Thyroid gland (tissue), 4 donors: Measurements from ENCODE around the gene TCEAL5. TPM values are rescaled to one million over a fixed set of nuclear protein-coding genes. Genes with fewer than 3 reads are reported as not detected.
A peak's percentile ranks its signal among the peaks of the same experiment; 100 is the strongest.
"Not testable (repeated sequence)": the region's sequence is repeated elsewhere in the genome, so short reads cannot be mapped to it uniquely, and the experiment has no call there.

ENCODE experiments used
- DNase-seq, 2 donors: peaks; one replicate each; pipeline ENCODE4 v3.0.0-alpha.2; 2019
- H3K27ac ChIP-seq, 3 donors: fragments of 200-600 bp; sonication (generic); 1 replicate in 2 of 3; 2 replicates in 1 of 3; pipeline ENCODE4 v1.5.1; 2016 to 2019; ENCODE audit warnings: mild to moderate bottlenecking in 1 of 3, moderate library complexity in 1 of 3
- H3K27me3 ChIP-seq: fragments of 200-600 bp; sonication (generic); one replicate; pipeline ENCODE4 v1.5.1; 2019
- H3K36me3 ChIP-seq, 2 donors: fragments of 200-600 bp; sonication (generic); one replicate each; pipeline ENCODE4 v1.5.1; 2016 to 2019
- H3K4me1 ChIP-seq, 2 donors: fragments of 200-600 bp; sonication (generic); one replicate each; pipeline ENCODE4 v1.5.1; 2017 to 2019
- H3K4me3 ChIP-seq, 3 donors: fragments of 200-600 bp; sonication (generic); replicated peaks in 1 of 3; 1 replicate in 2 of 3; 2 replicates in 1 of 3; pipeline ENCODE4 v1.5.1; 2016; ENCODE audit warnings: mild to moderate bottlenecking in 1 of 3
- H3K9me3 ChIP-seq: fragments of 200-600 bp; sonication (generic); one replicate; pipeline ENCODE4 v1.5.1; 2017
- POLR2A ChIP-seq, 2 donors: fragments of 450-650 bp; IDR thresholded peaks; one replicate each; pipeline ENCODE4 v1.6.1; 2017; ENCODE audit warnings: antibody characterized with exemption in 2 of 2, mild to moderate bottlenecking in 2 of 2, moderate library complexity in 1 of 2
- WGBS, 2 donors: methylation state at CpG; one replicate each; pipeline ENCODE4 v1.1.5; 2017; 5-methylcytosine and 5-hydroxymethylcytosine counted together
- intact Hi-C: fragments of 100-400 bp; cut with DNase I; formaldehyde crosslinking; loops from one replicate; pipeline ENCODE4 v1.15.1; 2023
- total RNA-seq, 4 donors: library from RNA; depleted of rRNA; stranded (reverse); fragments of >200 nt; gene quantifications; one replicate each; pipeline ENCODE4 v1.2.3, GENCODE V29; 2016
- TF ChIP-seq, protein P1 (sequence below), 6 experiments: fragments of 200-600 bp in 3 of 6; fragments of 450-650 bp in 3 of 6; sonication (generic) in 3 of 6; IDR thresholded peaks; one replicate each; pipeline ENCODE4 v1.5.1; 2016 to 2019; ENCODE audit warnings: antibody characterized with exemption in 6 of 6, mild to moderate bottlenecking in 2 of 6, inconsistent platforms in 1 of 6, moderate library complexity in 1 of 6

TCEAL5 gene
- total RNA-seq, result 1 to 10 TPM in 2 of 4 donors, under 1 TPM in 1, not detected in 1; 0.88 to 2.2 (median 1.0) TPM

DNA sequence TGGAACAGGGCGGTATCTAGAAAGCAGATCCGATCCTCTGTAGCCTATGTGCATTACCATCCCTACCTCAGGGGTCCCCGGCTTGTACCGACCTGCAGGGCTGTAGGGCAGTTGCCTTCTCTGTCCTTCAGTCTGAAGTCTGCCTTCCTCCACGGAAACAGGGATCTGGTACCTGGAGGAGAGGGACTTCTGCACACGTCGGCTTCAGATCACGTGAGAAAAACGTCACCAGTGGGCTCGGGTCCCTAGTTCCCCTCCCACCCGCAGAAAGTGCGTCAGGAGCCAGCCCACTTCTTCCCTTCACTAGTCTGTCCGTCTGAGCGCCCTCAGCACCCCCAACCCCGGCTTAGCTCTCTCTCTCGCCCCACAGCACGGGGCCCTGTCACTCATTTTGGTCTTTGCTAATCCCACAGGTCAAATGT, at the start of gene TCEAL5:
TSS of gene TCEAL5 (minus strand) at position 170 of the 422 bp plus-strand sequence. CDS start 2,187 bp downstream, outside the sequence.
- TF ChIP-seq POLR2A (IDR thresholded peaks at IDR 0.05), result peak in 1 of 2 donors; percentile 38
- TF ChIP-seq, protein P1, sequence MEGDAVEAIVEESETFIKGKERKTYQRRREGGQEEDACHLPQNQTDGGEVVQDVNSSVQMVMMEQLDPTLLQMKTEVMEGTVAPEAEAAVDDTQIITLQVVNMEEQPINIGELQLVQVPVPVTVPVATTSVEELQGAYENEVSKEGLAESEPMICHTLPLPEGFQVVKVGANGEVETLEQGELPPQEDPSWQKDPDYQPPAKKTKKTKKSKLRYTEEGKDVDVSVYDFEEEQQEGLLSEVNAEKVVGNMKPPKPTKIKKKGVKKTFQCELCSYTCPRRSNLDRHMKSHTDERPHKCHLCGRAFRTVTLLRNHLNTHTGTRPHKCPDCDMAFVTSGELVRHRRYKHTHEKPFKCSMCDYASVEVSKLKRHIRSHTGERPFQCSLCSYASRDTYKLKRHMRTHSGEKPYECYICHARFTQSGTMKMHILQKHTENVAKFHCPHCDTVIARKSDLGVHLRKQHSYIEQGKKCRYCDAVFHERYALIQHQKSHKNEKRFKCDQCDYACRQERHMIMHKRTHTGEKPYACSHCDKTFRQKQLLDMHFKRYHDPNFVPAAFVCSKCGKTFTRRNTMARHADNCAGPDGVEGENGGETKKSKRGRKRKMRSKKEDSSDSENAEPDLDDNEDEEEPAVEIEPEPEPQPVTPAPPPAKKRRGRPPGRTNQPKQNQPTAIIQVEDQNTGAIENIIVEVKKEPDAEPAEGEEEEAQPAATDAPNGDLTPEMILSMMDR (IDR thresholded peaks at IDR 0.05), result no peak
- intact Hi-C loops, result no loop called here
- H3K27me3 ChIP-seq, result no peaks in the 10 kb centered on the region
- WGBS, 2 donors, result 0 to 3% methylated on average over 7 to 16 of the region's 17 CpGs
- H3K36me3 ChIP-seq, result no peaks in the 10 kb centered on the region
- H3K27ac ChIP-seq, result no peak within 1 kb of the TSS
- no peaks in the 10 kb centered on the region for H3K9me3 ChIP-seq
- H3K4me1 ChIP-seq, result no peaks in the 10 kb centered on the region
- no peak within 1 kb of the TSS for H3K4me3 ChIP-seq
- peak; percentile 15 to 16 for DNase-seq

- H3K27me3 ChIP-seq, result no peaks in the 10 kb centered on the region
- no peaks in the 10 kb centered on the region for H3K4me1 ChIP-seq
- no peaks in the 10 kb centered on the region for H3K36me3 ChIP-seq
- intact Hi-C loops, result no loop called here
- TF ChIP-seq, protein P1 (IDR thresholded peaks at IDR 0.05), result no peak
- no peak for TF ChIP-seq POLR2A (IDR thresholded peaks at IDR 0.05)
- H3K27ac ChIP-seq, result no peak overlapping the region
- DNase-seq, result no peak
- 71 to 82% methylated on average over 3 of the region's 3 CpGs for WGBS, 2 donors
- no peaks in the 10 kb centered on the region for H3K9me3 ChIP-seq
- H3K4me3 ChIP-seq, result peak overlapping the region in 1 of 3 donors; percentile 44
These were observed 34.8 kb upstream of the TCEAL5 start for GRCh38 chrX:103311399-103311780.

DNA sequence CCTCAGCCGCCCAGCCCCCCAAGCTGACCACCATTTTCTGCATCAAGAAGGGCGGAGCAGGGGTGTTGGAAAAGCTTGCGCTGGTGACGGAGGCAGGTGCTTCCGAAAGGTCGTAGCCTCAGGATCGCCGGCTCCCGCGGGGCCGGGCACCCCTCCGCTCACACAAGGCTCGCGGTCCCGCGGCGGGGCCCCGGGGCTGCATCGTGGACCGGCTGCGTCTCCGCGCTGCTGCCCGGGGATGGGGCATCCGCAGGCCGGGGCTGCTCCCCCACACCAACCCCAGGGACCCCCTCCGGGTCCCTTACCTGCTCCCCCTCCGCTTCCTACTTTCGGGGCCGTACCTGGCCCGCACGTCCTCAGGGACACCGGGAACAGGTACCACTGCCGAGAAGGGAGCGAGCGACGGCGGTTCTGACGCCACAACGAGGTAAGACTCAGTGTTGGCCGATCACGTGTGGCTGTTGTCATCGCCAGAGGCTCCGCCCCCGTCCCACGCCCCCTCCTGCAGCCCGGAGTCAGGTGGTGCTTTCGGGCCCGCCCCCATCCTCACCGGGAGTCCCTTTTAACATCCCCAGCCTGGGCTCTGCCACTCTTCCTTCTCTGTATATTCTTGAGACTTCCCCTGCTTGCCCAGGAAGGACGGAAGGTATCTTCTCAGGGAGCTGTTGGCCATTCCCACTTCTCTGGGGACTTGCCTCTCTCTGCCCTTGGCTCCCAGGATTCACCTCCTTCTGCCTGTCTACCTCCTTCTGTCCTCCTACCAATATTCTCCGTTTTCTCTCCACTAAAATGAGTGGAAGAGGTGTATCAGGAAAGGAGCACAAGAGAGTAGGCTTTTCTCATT, 34.2 kb upstream of the TCEAL5 start, which contains the start of gene BEX2:
TSS of gene BEX2 (minus strand) at position 436 of the 844 bp plus-strand sequence. CDS start 1,014 bp downstream, outside the sequence.
- peak within 1 kb of the TSS; percentile 73 to 83 (median 80) for H3K27ac ChIP-seq
- DNase-seq, result peak; percentile 91 to 92
- H3K4me1 ChIP-seq, result no peaks in the 10 kb centered on the region
- H3K27me3 ChIP-seq, result no peaks in the 10 kb centered on the region
- intact Hi-C loops, result no loop called here
- H3K36me3 ChIP-seq, result no peaks in the 10 kb centered on the region
- 4 to 23% methylated on average over 2 to 15 of the region's 52 CpGs for WGBS, 2 donors
- peak; percentile 35 to 95 for TF ChIP-seq POLR2A (IDR thresholded peaks at IDR 0.05)
- TF ChIP-seq, protein P1 (IDR thresholded peaks at IDR 0.05), result no peak
- H3K9me3 ChIP-seq, result no peaks in the 10 kb centered on the region
- peak within 1 kb of the TSS in 2 of 3 donors; percentile 44 to 60 for H3K4me3 ChIP-seq

- WGBS, 2 donors, result 37 to 49% methylated on average over 8 to 13 of the region's 32 CpGs
- intact Hi-C loops, result no loop called here
- peak overlapping the region; percentile 73 to 83 (median 80) for H3K27ac ChIP-seq
- peak in 1 of 2 donors; percentile 8 for DNase-seq
- H3K9me3 ChIP-seq, result no peaks in the 10 kb centered on the region
- TF ChIP-seq, protein P1 (IDR thresholded peaks at IDR 0.05), result no peak
- no peak for TF ChIP-seq POLR2A (IDR thresholded peaks at IDR 0.05)
- no peaks in the 10 kb centered on the region for H3K4me1 ChIP-seq
- no peaks in the 10 kb centered on the region for H3K27me3 ChIP-seq
- peak overlapping the region in 2 of 3 donors; percentile 44 to 60 for H3K4me3 ChIP-seq
- no peaks in the 10 kb centered on the region for H3K36me3 ChIP-seq
These were observed 33.5 kb upstream of the TCEAL5 start for GRCh38 chrX:103309860-103310554.

DNA sequence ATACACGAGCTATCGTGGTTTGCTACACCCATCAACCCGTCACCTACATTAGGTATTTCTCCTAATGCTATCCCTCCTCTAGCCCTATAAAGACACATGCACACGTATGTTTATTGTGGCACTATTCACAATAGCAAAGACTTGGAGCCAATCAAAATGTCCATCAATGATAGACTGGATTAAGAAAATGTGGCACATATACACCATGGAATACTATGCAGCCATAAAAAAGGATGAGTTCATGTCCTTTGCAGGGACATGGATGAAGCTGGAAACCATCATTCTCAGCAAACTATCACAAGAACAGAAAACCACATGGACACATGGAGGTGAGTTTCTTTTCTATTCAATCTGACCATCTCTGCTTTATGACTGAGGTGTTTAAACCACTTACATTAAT, 29.1 kb upstream of the TCEAL5 start:
- H3K4me3 ChIP-seq, H3K4me1 ChIP-seq, H3K9me3 ChIP-seq, DNase-seq, H3K27me3 ChIP-seq, H3K27ac ChIP-seq, intact Hi-C loops, H3K36me3 ChIP-seq: not testable (repeated sequence)
- 92 to 97% methylated on average over 4 of the region's 4 CpGs for WGBS, 2 donors
